K562 (cell line): ENCODE results near the gene COL4A6. TPM values are rescaled to one million over a fixed set of nuclear protein-coding genes. Genes with fewer than 3 reads are reported as not detected.

Experiments
- ATAC-seq: fragments of 200-7000 bp; cut with Tn5 transposase; 3 replicates; pipeline ENCODE4 v1.9.1; 2020; ENCODE audit warnings: moderate library complexity
- BruUV-seq: library from RNA; stranded (reverse); fragments of 400-500 nt; replicated peaks from 2 replicates; lab custom pipeline; 2021; lab: Mats Ljungman, UMichigan
- CTCF ChIA-PET: fragments of 300-600 bp; formaldehyde crosslinking; extraction: SDS; loops from one replicate; lab custom pipeline; 2021; ENCODE audit warnings: low intra/inter-chr PET ratio; lab: Yijun Ruan, JAX
- POLR2A ChIA-PET: fragments of 300-600, 350-650 bp; sonication (Branson Sonifier 250); formaldehyde crosslinking; extraction: SDS; loops from one replicate; lab custom pipeline; 2021; ENCODE audit warnings: antibody characterized with exemption, inconsistent platforms; lab: Yijun Ruan, JAX
- DNase-seq, 4 experiments: peaks; one replicate each; pipeline versions ENCODE4 v3.0.0 to v3.0.0-alpha.2; 2011 to 2018; ENCODE audit warnings: low spot score in 3 of 4, mixed read lengths in 3 of 4; ENCODE audit errors: extremely low read depth in 1 of 4
- FAIRE-seq: peaks from 2 replicates; lab custom pipeline; 2011; peaks lifted over from hg19 to GRCh38; lab: Jason Lieb, UNC
- H2AFZ ChIP-seq: 2 replicates; pipeline ENCODE4 v1.6.0; 2011; ENCODE audit warnings: low read depth, low read length, control low read depth, inconsistent platforms
- H3K27ac ChIP-seq: fragments of 200-600 bp; 3 replicates; pipeline ENCODE4 v1.8.0; 2011; ENCODE audit warnings: low read depth, mild to moderate bottlenecking, control low read depth, inconsistent platforms, low read length, moderate library complexity, mixed read lengths; ENCODE audit errors: extremely low read depth
- H3K27me3 ChIP-seq, 2 experiments: fragments of 300-600 bp in 1 of 2; 2 replicates in 1 of 2; 3 replicates in 1 of 2; pipeline versions ENCODE4 v1.6.0 to v1.8.0; 2011; ENCODE audit warnings: inconsistent platforms in 2 of 2, low read length in 2 of 2, mild to moderate bottlenecking in 1 of 2, mixed read lengths in 1 of 2, moderate library complexity in 1 of 2; ENCODE audit not compliant: control insufficient read depth in 2 of 2, insufficient read depth in 2 of 2
- H3K36me3 ChIP-seq: fragments of 300-600 bp; 3 replicates; pipeline ENCODE4 v1.8.0; 2011; ENCODE audit warnings: mild to moderate bottlenecking, low read length, inconsistent platforms; ENCODE audit not compliant: control insufficient read depth, insufficient read depth
- H3K4me1 ChIP-seq, 2 experiments: fragments of 200-600 bp in 1 of 2; replicated peaks in 1 of 2; 2 replicates in 1 of 2; 3 replicates in 1 of 2; pipeline versions ENCODE4 v1.5.1 to v1.8.0; 2011; ENCODE audit warnings: inconsistent platforms in 2 of 2, low read length in 2 of 2, mild to moderate bottlenecking in 1 of 2, mixed read lengths in 1 of 2, moderate library complexity in 1 of 2; ENCODE audit not compliant: control insufficient read depth in 2 of 2, insufficient read depth in 2 of 2
- H3K4me2 ChIP-seq: 2 replicates; pipeline ENCODE4 v1.6.1; 2011; ENCODE audit warnings: low read length, control low read depth, inconsistent platforms, mixed read lengths; ENCODE audit not compliant: insufficient read depth
- H3K4me3 ChIP-seq: fragments of 200-600 bp; sonication (generic), shearing (Covaris generic); 2 replicates; pipeline ENCODE4 v1.5.1; 2016; ENCODE audit warnings: control low read depth, inconsistent platforms
- H3K79me2 ChIP-seq: fragments of 200-600 bp; 3 replicates; pipeline ENCODE4 v1.8.0; 2011; ENCODE audit warnings: low read length, inconsistent platforms; ENCODE audit not compliant: control insufficient read depth, insufficient read depth
- H3K9ac ChIP-seq, 2 experiments: 2 replicates each; pipeline versions ENCODE4 v1.6.0 to v1.6.1; 2011; ENCODE audit warnings: low read depth in 2 of 2, low read length in 2 of 2, control low read depth in 1 of 2, inconsistent platforms in 1 of 2, mild to moderate bottlenecking in 1 of 2, mixed read lengths in 1 of 2; ENCODE audit not compliant: insufficient read depth in 1 of 2
- H3K9me1 ChIP-seq: one replicate; pipeline ENCODE4 v1.6.0; 2011; ENCODE audit warnings: inconsistent platforms, mild to moderate bottlenecking, low read length, moderate library complexity; ENCODE audit not compliant: control insufficient read depth, insufficient read depth
- H3K9me3 ChIP-seq: replicated peaks from 2 replicates; pipeline ENCODE4 v1.5.1; 2011; ENCODE audit warnings: low read depth, low read length, inconsistent platforms; ENCODE audit not compliant: control insufficient read depth, insufficient read depth
- H4K20me1 ChIP-seq: replicated peaks from 2 replicates; pipeline ENCODE4 v1.6.1; 2011; ENCODE audit warnings: low read length, inconsistent platforms, mixed read lengths; ENCODE audit not compliant: control insufficient read depth, insufficient read depth
- C11orf30 ChIP-seq: fragments of 450-650 bp; IDR thresholded peaks from 2 replicates; pipeline ENCODE4 v1.6.1; 2016; ENCODE audit warnings: low read depth, mild to moderate bottlenecking
- EHMT2 ChIP-seq: fragments of 450-650 bp; IDR thresholded peaks from 2 replicates; pipeline ENCODE4 v1.6.1; 2018; ENCODE audit warnings: antibody characterized with exemption
- ETS2 ChIP-seq: IDR thresholded peaks from 2 replicates; pipeline ENCODE4 v1.6.1; 2016; ENCODE audit warnings: borderline replicate concordance, missing genetic modification characterization, mild to moderate bottlenecking, moderate library complexity, missing compliant biosample characterization; ENCODE audit not compliant: poor library complexity, severe bottlenecking
- HEY1 ChIP-seq: fragments of 250-450 bp; sonication (Bioruptor Pico); IDR thresholded peaks from 2 replicates; pipeline ENCODE4 v1.5.0; 2020; ENCODE audit warnings: mild to moderate bottlenecking, moderate library complexity, borderline replicate concordance
- KAT8 ChIP-seq: fragments of 450-650 bp; IDR thresholded peaks from 2 replicates; pipeline ENCODE4 v1.6.1; 2016; ENCODE audit warnings: low read depth, mild to moderate bottlenecking
- MTF1 ChIP-seq: fragments of 250-450 bp; sonication (Bioruptor Pico); IDR thresholded peaks from 2 replicates; pipeline ENCODE4 v1.9.0; 2021; ENCODE audit warnings: moderate library complexity, mild to moderate bottlenecking, inconsistent platforms, borderline replicate concordance
- RBM22 ChIP-seq: fragments of 200-400 bp; formaldehyde crosslinking; IDR thresholded peaks from 2 replicates; pipeline ENCODE4 v1.6.1; 2018; ENCODE audit warnings: low read length, low read depth; ENCODE audit not compliant: poor library complexity, severe bottlenecking
- SMAD3 ChIP-seq: fragments of 450-650 bp; formaldehyde crosslinking; conservative IDR thresholded peaks from 2 replicates; pipeline ENCODE4 v1.4.0; 2020; ENCODE audit warnings: mild to moderate bottlenecking
- TBP ChIP-seq: optimal IDR thresholded peaks from 2 replicates; pipeline ENCODE3; 2011; ENCODE audit warnings: low read depth, low read length, improper control_type of control experiment
- XRCC4 ChIP-seq: IDR thresholded peaks from one replicate; pipeline ENCODE4 v1.6.1; 2011; ENCODE audit not compliant: insufficient read depth, insufficient read length; ENCODE audit errors: extremely low read depth
- ZNF263 ChIP-seq: sonication (generic); formaldehyde crosslinking; IDR thresholded peaks from 2 replicates; pipeline ENCODE4 v1.8.0; 2022; ENCODE audit warnings: mild to moderate bottlenecking, missing genetic modification reagents, borderline replicate concordance
- ZNF584 ChIP-seq: fragments of 200-800 bp; sonication (Bioruptor generic); IDR thresholded peaks from 2 replicates; pipeline ENCODE4 v1.6.1; 2016; ENCODE audit warnings: low read depth, mild to moderate bottlenecking, missing genetic modification characterization, missing compliant biosample characterization
- WGBS: fragments of 100-300 bp; shearing (Covaris generic); methylation state at CpG from one replicate; pipeline ENCODE4 v1.1.6; 2016; ENCODE audit warnings: low coverage, mixed read lengths; ENCODE audit not compliant: insufficient coverage; ENCODE audit errors: missing lambda C conversion rate; 5-methylcytosine and 5-hydroxymethylcytosine counted together
- in situ Hi-C: fragments of 300-500 bp; cut with MboI; formaldehyde crosslinking; loops from 4 replicates; pipeline ENCODE4 v1.15.0; 2018; ENCODE audit warnings: inconsistent platforms, mixed read lengths
- intact Hi-C: fragments of 100-400 bp; cut with micrococcal nuclease; formaldehyde crosslinking; loops from 2 replicates; pipeline ENCODE4 v1.14.2; 2022
- polyA plus RNA-seq, 8 experiments: library from polyadenylated mRNA; depleted of rRNA in 4 of 8; stranded (reverse) in 5 of 8; unstranded in 3 of 8; fragments of >200 nt; fragmentation: Nextera tagmentation in 2 of 8; fragmentation: Illumina TruSeq in 1 of 8; extraction: Ambion mirVana in 2 of 8; extraction: Trizol in 1 of 8; gene quantifications; 2 replicates each; pipeline versions ENCODE4 v1.2.1 to v1.2.3, GENCODE V29; 2011 to 2014; ENCODE audit warnings: inconsistent platforms in 1 of 8, missing spikeins in 1 of 8
- total RNA-seq, 7 experiments: library from RNA; depleted of rRNA in 6 of 7; stranded (reverse); fragments of >200 nt in 6 of 7; fragmentation: Illumina TruSeq in 2 of 7; extraction: Trizol in 2 of 7; gene quantifications; 2 replicates each; pipeline versions ENCODE4 v1.2.1 to v1.2.3, GENCODE V29; 2011 to 2021; ENCODE audit warnings: low replicate concordance in 1 of 7
- TF ChIP-seq, protein P1 (sequence below): fragments of 450-650 bp; IDR thresholded peaks from 2 replicates; pipeline ENCODE4 v1.6.1; 2016; ENCODE audit warnings: missing biosample characterization, missing genetic modification characterization
- TF ChIP-seq, protein P2 (sequence below): sonication (generic); formaldehyde crosslinking; IDR thresholded peaks from 2 replicates; pipeline ENCODE4 v1.9.0; 2022; ENCODE audit warnings: mild to moderate bottlenecking, missing genetic modification reagents
- TF ChIP-seq, protein P3 (sequence below): fragments of 200-800 bp; sonication (Bioruptor generic); IDR thresholded peaks from 2 replicates; pipeline ENCODE4 v1.6.1; 2017; ENCODE audit warnings: missing genetic modification characterization, missing compliant biosample characterization
- TF ChIP-seq, protein P4 (sequence below): fragments of 450-650 bp; IDR thresholded peaks from 2 replicates; pipeline ENCODE4 v1.6.1; 2016; ENCODE audit warnings: borderline replicate concordance

The COL4A6 gene
- total and polyA plus RNA-seq, 9 of the 15 experiments (the other 6 are each of a cell fraction or from before 2014, with no cell fraction given) = 0.02 to 0.05 TPM; not detected in 7

DNA sequence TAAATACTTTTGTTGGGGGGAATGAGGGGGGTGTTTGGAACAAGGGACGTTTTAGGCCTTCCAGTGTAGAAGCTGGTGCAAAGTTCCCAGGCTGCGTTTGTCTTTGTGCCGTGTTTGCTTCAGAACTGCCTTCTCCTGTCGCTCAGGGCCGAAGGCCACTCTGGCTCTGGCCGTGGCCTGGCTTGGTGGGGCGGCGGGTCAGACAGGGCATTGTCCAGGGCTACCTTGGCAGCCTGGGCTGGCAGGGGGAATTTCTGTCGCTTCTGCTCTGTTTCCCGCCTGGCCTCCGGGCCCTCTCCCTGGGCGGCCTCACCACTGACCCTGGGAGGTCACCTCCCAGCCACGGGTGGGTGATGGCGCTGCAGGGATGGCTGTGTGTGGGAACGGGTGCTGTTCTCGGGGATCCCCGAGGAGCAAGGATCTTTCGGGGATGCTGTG lies 140.0 kb downstream of the COL4A6 start:
- in situ Hi-C loops = no loop called here
- CTCF ChIA-PET = no interaction called here
- H3K9me3 ChIP-seq = no peaks in the 10 kb centered on the region
- no peaks in the 10 kb centered on the region for H3K36me3 ChIP-seq
- no peak overlapping the region for H3K27ac ChIP-seq
- BruUV-seq = no TSS peak
- 3% methylated on average over 15 of the region's 18 CpGs for WGBS
- no peak overlapping the region for H3K4me2 ChIP-seq
- H3K27me3 ChIP-seq = no peaks in the 10 kb centered on the region
- DNase-seq = no peak
- no peaks in the 10 kb centered on the region for H3K79me2 ChIP-seq
- intact Hi-C loops = no loop called here
- H4K20me1 ChIP-seq = no peaks in the 10 kb centered on the region
- H3K9ac ChIP-seq = no peak overlapping the region
- H2AFZ ChIP-seq = no peak overlapping the region
- POLR2A ChIA-PET = no interaction called here
- H3K9me1 ChIP-seq = no peaks in the 10 kb centered on the region
- ATAC-seq = no peak
- no peak overlapping the region for H3K4me3 ChIP-seq
- no peak for FAIRE-seq
- H3K4me1 ChIP-seq = no peaks in the 10 kb centered on the region
- TF ChIP-seq TBP = no peak
- TF ChIP-seq SMAD3 (CRISPR knock-in tag) = no peak
- TF ChIP-seq ZNF584 (CRISPR knock-in tag) = no peak
- TF ChIP-seq, protein P1, sequence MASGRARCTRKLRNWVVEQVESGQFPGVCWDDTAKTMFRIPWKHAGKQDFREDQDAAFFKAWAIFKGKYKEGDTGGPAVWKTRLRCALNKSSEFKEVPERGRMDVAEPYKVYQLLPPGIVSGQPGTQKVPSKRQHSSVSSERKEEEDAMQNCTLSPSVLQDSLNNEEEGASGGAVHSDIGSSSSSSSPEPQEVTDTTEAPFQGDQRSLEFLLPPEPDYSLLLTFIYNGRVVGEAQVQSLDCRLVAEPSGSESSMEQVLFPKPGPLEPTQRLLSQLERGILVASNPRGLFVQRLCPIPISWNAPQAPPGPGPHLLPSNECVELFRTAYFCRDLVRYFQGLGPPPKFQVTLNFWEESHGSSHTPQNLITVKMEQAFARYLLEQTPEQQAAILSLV (tag) = no peak
- no peak for TF ChIP-seq ZNF263 (CRISPR knock-in tag)
- TF ChIP-seq RBM22 = no peak
- no peak for TF ChIP-seq HEY1 (CRISPR knock-in tag)
- TF ChIP-seq, protein P2, sequence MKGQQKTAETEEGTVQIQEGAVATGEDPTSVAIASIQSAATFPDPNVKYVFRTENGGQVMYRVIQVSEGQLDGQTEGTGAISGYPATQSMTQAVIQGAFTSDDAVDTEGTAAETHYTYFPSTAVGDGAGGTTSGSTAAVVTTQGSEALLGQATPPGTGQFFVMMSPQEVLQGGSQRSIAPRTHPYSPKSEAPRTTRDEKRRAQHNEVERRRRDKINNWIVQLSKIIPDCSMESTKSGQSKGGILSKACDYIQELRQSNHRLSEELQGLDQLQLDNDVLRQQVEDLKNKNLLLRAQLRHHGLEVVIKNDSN (CRISPR knock-in tag) = no peak
- no peak for TF ChIP-seq KAT8
- no peak for TF ChIP-seq XRCC4
- TF ChIP-seq MTF1 (CRISPR knock-in tag) = no peak
- TF ChIP-seq ETS2 (tag) = no peak
- TF ChIP-seq C11orf30 = no peak
- no peak for TF ChIP-seq EHMT2
- TF ChIP-seq, protein P3, sequence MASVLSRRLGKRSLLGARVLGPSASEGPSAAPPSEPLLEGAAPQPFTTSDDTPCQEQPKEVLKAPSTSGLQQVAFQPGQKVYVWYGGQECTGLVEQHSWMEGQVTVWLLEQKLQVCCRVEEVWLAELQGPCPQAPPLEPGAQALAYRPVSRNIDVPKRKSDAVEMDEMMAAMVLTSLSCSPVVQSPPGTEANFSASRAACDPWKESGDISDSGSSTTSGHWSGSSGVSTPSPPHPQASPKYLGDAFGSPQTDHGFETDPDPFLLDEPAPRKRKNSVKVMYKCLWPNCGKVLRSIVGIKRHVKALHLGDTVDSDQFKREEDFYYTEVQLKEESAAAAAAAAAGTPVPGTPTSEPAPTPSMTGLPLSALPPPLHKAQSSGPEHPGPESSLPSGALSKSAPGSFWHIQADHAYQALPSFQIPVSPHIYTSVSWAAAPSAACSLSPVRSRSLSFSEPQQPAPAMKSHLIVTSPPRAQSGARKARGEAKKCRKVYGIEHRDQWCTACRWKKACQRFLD (CRISPR knock-in tag) = no peak
- TF ChIP-seq, protein P4, sequence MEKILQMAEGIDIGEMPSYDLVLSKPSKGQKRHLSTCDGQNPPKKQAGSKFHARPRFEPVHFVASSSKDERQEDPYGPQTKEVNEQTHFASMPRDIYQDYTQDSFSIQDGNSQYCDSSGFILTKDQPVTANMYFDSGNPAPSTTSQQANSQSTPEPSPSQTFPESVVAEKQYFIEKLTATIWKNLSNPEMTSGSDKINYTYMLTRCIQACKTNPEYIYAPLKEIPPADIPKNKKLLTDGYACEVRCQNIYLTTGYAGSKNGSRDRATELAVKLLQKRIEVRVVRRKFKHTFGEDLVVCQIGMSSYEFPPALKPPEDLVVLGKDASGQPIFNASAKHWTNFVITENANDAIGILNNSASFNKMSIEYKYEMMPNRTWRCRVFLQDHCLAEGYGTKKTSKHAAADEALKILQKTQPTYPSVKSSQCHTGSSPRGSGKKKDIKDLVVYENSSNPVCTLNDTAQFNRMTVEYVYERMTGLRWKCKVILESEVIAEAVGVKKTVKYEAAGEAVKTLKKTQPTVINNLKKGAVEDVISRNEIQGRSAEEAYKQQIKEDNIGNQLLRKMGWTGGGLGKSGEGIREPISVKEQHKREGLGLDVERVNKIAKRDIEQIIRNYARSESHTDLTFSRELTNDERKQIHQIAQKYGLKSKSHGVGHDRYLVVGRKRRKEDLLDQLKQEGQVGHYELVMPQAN = no peak
